BE2C (cell line): ENCODE measurements around the gene LSAMP.

Source experiments
- DNase-seq: peaks from one replicate; pipeline ENCODE4 v3.0.0-alpha.2; 2020
- H3K27me3 ChIP-seq: fragments of 250-450 bp; sonication (Bioruptor Pico); 2 replicates; pipeline ENCODE4 v1.5.1; 2020; ENCODE audit warnings: mild to moderate bottlenecking
- H3K36me3 ChIP-seq: fragments of 250-450 bp; sonication (Bioruptor Pico); 2 replicates; pipeline ENCODE4 v1.5.1; 2020; ENCODE audit warnings: mild to moderate bottlenecking
- H3K4me1 ChIP-seq: fragments of 250-450 bp; sonication (Bioruptor Pico); 2 replicates; pipeline ENCODE4 v1.5.1; 2020
- H3K4me3 ChIP-seq: 2 replicates; pipeline ENCODE4 v1.5.1; 2011; ENCODE audit warnings: low read depth, low read length
- H3K9me3 ChIP-seq: fragments of 250-450 bp; sonication (Bioruptor Pico); 2 replicates; pipeline ENCODE4 v1.5.1; 2020
- TF ChIP-seq, protein P1 (sequence below): IDR thresholded peaks from 2 replicates; pipeline ENCODE4 v1.5.1; 2012; ENCODE audit warnings: mild to moderate bottlenecking, low read depth, low read length

Gene LSAMP

DNA sequence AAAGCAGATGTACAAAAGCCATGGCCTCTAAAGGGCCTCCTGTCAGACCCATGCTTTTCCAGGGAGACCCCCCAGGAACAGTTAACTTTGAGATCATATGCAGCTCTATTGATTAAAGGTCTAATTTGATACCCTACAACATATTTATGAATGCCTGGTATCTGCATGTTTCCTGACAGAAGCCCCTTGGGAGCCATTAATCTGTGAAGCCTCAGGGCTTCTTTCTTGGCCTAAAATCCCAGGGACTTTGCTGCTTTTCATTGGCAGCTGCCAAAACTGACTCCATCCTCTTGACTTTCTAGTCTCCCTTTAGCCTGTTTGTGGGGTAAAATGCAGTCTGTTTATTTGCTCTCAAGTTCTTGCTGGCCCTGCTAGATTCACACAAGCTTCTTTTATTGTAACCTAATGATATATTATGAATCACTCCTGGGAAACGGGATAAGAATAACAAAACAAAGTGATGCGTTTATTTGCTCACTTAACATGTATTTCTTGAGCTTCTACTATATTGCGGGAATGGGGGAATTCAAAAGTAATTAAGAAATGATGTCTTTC is 257.0 kb downstream of the LSAMP start:
- no peaks in the 10 kb centered on the region for H3K4me1 ChIP-seq
- no peaks in the 10 kb centered on the region for H3K36me3 ChIP-seq
- no peak overlapping the region for H3K4me3 ChIP-seq
- no peaks in the 10 kb centered on the region for H3K9me3 ChIP-seq
- H3K27me3 ChIP-seq: no peaks in the 10 kb centered on the region
- DNase-seq: peak; percentile 71
- TF ChIP-seq, protein P1, sequence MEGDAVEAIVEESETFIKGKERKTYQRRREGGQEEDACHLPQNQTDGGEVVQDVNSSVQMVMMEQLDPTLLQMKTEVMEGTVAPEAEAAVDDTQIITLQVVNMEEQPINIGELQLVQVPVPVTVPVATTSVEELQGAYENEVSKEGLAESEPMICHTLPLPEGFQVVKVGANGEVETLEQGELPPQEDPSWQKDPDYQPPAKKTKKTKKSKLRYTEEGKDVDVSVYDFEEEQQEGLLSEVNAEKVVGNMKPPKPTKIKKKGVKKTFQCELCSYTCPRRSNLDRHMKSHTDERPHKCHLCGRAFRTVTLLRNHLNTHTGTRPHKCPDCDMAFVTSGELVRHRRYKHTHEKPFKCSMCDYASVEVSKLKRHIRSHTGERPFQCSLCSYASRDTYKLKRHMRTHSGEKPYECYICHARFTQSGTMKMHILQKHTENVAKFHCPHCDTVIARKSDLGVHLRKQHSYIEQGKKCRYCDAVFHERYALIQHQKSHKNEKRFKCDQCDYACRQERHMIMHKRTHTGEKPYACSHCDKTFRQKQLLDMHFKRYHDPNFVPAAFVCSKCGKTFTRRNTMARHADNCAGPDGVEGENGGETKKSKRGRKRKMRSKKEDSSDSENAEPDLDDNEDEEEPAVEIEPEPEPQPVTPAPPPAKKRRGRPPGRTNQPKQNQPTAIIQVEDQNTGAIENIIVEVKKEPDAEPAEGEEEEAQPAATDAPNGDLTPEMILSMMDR: no peak

DNA sequence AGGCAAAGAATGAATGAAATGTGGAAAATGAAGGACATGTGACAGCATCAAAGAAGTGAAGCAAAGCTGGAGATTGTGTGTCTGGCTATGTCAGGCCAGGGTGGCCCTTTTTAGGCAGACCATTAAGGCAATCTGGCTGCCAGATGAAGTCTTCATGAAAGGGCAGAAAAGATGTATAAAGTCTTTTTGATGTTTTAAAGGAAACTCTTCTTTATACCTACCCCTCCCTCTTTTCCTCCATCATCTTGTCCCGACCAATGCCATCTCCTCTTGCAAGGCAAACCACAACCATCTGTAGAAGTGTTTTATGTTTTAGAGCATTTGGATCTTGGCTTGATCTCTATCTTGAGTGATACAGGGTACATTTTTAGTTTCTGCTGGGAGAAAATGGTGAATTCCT is 259.2 kb downstream of the LSAMP start:
- Histone ChIP-seq H3K4me3 (no peak overlapping the region), H3K9me3 (no peaks in the 10 kb centered on the region), H3K36me3 (no peaks in the 10 kb centered on the region), H3K27me3 (no peaks in the 10 kb centered on the region), H3K4me1 (no peaks in the 10 kb centered on the region)
- TF ChIP-seq, protein P1: no peak
- DNase-seq: no peak

DNA sequence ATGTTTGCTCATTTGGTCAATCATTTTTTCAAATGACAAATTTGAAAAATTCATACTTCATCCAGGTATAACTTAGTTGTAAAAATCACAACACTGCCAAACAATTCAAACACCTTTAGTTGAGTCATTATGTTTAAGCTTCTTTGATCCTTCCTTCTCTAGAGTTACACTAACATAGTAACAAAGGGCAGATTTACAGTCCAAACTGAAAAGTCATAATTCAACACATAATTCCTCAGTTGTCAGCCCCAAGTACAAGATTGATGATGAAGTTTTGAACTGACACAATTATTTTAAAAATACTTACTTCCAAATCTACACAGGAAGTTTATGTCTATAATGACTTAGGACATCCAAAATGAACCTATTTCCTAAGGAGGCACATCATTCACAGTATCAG is 264.1 kb downstream of the LSAMP start:
- H3K9me3 ChIP-seq: no peaks in the 10 kb centered on the region

DNA sequence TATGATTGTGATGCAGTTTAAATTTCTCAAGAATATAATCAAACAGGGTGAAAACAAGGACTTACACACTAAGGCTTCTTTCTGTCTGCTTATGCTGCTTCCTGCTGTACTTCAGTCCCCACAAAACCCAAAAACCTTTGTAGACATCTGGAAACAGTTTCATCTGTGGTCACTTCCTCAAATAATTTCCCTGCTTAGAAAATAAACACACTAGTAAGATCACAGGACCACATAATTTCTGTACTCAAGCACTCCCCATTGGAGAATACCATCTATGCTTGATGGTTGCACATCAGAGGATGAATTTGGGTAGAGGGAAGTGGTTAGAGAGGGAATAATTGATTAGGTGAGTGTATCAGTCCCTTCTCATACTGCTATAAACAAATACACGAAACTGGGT is 266.2 kb downstream of the LSAMP start:
- no peak for DNase-seq
- no peaks in the 10 kb centered on the region for H3K27me3 ChIP-seq
- no peaks in the 10 kb centered on the region for H3K4me1 ChIP-seq
- no peak overlapping the region for H3K4me3 ChIP-seq
- no peaks in the 10 kb centered on the region for H3K36me3 ChIP-seq
- TF ChIP-seq, protein P1: no peak
- no peaks in the 10 kb centered on the region for H3K9me3 ChIP-seq

More for the DNA sequence above, 264.1 kb downstream of the LSAMP start:
- no peak overlapping the region for H3K4me3 ChIP-seq
- TF ChIP-seq, protein P1: no peak
- H3K27me3 ChIP-seq: no peaks in the 10 kb centered on the region
- no peak for DNase-seq
- no peaks in the 10 kb centered on the region for H3K4me1 ChIP-seq
- no peaks in the 10 kb centered on the region for H3K36me3 ChIP-seq

DNA sequence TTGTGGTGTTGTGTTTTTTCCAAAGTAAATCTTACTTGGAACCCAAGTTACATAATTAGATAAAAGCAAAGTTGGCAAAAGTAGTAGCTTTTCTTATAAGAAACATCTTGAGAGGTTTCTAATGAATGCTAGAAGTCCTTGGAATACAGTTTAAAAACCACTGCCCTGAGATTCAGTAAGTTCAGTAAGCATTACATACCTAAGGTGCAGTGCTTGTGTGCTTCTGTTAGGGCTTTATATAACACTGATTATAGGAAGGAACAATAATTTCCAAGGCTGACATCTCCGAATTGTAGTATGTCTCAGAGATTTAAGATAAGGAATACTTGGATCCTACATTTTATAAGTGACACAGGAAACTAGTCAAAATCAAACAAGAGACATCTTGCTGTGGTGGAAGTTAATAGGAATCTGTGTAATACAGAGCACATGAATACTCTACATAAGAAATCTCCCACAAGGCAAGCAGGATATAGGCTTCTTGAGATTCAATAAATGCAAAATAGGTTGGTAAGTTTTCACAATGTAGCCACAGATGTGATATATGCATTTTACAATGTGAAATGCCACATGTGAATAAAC is 268.2 kb downstream of the LSAMP start:
- H3K4me3 ChIP-seq: no peak overlapping the region
- H3K9me3 ChIP-seq: no peaks in the 10 kb centered on the region
- TF ChIP-seq, protein P1: no peak
- no peaks in the 10 kb centered on the region for H3K4me1 ChIP-seq
- no peaks in the 10 kb centered on the region for H3K36me3 ChIP-seq
- DNase-seq: no peak
- no peaks in the 10 kb centered on the region for H3K27me3 ChIP-seq

DNA sequence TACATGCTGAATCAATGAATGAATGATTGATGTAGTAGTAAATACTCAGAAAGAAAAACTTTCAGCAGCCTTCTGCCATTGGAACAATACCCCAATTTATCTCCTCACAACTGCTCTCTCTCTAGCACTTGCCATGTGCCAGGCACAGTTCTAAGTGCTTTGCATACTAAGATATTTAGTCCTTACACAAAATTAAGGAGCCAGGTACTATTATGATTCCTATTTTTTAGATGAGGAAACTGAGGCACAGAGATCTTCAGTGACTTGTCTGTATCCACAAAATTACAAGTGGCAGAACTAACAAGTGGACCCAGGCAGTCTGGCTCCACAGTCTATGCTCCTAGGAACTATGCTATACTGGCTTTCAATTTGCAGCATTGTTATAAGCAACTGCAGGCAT is 279.2 kb downstream of the LSAMP start:
- H3K27me3 ChIP-seq: no peaks in the 10 kb centered on the region
- no peak for DNase-seq
- no peaks in the 10 kb centered on the region for H3K4me1 ChIP-seq
- no peak overlapping the region for H3K4me3 ChIP-seq
- TF ChIP-seq, protein P1: no peak
- H3K36me3 ChIP-seq: no peaks in the 10 kb centered on the region
- H3K9me3 ChIP-seq: no peaks in the 10 kb centered on the region
